Smooth muscle cell of bladder (primary cell): ENCODE results near the gene COIL. TPM values are rescaled to one million over a fixed set of nuclear protein-coding genes. Genes with fewer than 3 reads are reported as not detected.

ENCODE experiments used
- total RNA-seq: library from RNA; depleted of rRNA; stranded (reverse); fragments of >200 nt; gene quantifications from 2 replicates; pipeline ENCODE4 v1.2.3, GENCODE V29; 2014

Gene COIL, protein sequence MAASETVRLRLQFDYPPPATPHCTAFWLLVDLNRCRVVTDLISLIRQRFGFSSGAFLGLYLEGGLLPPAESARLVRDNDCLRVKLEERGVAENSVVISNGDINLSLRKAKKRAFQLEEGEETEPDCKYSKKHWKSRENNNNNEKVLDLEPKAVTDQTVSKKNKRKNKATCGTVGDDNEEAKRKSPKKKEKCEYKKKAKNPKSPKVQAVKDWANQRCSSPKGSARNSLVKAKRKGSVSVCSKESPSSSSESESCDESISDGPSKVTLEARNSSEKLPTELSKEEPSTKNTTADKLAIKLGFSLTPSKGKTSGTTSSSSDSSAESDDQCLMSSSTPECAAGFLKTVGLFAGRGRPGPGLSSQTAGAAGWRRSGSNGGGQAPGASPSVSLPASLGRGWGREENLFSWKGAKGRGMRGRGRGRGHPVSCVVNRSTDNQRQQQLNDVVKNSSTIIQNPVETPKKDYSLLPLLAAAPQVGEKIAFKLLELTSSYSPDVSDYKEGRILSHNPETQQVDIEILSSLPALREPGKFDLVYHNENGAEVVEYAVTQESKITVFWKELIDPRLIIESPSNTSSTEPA
- 9.7 and 13.1 TPM in 2 replicates for total RNA-seq

DNA sequence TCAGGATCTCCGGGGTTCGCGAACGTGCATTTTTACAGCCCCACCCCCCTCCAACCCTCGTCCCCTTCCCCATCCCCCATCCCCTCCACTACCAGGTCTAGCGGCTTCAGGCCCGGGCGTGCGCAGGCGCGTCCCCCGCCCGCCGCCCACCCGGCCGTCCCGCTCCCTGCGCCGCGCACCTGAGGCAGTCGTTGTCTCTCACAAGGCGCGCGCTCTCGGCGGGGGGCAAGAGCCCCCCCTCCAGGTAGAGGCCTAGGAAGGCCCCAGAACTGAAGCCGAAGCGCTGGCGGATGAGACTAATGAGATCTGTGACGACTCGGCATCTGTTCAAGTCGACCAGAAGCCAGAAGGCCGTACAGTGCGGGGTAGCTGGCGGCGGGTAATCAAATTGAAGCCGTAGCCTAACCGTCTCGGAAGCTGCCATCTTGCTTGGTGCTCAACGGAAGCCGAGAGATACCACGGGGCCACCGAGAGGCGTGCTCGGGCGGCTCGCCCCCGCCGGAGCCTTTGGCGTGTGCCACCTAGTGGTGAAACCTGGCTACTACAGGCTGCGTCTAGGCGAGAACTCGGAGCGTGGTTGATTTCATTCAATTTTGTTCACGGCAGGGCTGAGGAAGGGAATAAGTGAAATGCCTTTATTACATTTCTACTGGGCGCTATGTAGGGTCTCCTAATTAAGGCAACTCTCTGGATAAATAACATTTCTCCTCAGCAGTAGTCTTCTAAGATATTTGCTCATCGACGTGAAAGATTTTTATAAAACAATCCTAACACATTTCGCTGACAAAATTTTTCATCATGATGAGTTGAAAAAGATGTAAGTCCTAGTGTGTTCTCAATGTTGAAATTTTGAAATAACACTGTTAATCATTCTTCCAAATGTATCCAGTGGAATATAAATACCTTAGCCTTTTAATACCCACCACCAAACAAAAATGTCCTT is at the start of gene COIL:
Gene COIL, minus strand, starts transcription at position 455 of the 943 bp plus-strand sequence. Its CDS starts 31 bp downstream, at position 424.

DNA sequence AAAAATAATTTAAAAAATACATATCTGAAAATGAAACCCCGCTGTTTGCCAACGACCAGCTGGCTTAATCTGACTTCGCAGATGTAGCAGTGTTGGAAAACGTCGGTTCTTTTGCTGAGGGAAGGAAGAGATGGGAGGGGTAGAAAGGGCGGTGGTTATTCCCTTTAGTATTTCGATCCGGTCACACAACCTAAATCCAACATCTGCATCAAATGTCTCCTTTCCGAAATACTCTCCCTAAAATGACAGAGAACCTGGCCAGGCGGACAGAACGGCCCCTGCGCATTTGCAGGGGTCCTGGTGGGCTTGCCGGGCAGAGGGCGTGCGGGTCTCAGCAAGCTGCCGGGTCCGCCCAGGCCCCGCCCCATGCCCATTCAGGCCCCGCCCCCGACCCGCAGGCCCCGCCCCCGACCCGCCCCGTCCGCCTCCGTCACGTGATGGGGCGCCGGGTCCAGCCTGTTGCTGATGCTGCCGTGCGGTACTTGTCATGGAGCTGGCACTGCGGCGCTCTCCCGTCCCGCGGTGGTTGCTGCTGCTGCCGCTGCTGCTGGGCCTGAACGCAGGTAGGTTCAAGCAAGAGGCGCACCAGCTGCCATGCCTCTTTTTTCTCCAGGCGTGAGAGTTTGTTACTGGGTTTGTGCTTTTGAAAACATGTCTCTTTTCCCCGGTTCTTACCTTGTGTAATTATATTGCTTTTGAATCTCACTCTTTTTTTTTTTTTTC is 17.0 kb upstream of the COIL start, which contains the start of gene SCPEP1:
Gene SCPEP1, plus strand, starts transcription at position 459 of the 723 bp plus-strand sequence. Its CDS starts 29 bp downstream, at position 488.

DNA sequence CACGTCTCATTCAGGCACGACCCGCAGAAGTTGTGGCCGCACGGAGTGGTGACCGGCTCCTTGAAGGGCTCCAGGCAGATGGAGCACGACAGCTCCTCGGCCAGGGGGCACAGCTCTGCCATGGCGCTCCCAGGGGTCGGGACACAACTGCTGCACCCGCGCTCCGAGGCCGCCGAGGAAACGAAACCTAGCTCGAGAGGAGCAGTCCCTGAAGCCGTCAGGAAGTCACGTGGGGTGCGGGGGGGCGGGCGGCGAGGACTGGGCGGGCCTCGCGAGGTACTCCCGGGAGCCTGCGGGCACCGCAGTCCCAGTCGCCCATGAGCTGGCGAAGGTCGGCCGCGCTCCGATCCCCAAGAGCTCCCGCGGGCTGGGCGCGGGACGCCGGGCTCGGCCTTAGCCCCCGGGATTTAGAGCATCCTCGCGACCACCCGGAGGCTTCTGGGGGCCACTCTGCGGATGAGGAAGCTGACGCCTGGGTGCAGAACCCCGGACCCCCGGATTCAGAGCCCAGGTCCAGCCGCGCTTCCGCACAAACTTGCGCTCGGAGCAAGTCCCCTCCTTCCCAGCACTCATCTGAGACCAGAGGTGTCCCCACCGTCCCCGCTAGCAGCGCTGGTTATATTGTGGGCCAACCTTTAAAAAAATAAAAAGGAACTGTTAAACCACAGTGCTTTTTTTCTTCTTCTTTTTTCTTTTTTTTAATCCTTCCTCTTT is 46.8 kb downstream of the COIL start, which contains the start of gene TRIM25:
Gene TRIM25, minus strand, starts transcription at position 183 of the 714 bp plus-strand sequence. Its CDS starts 61 bp downstream, at position 122.

Other genes starting within 250 kb of the COIL start
- 0.71 and 0.74 TPM in 2 replicates for gene C17orf67, start 127.1 kb downstream of the COIL start, total RNA-seq
- gene DGKE, start 126.9 kb downstream of the COIL start, total RNA-seq, result 4.8 and 5.2 TPM in 2 replicates
- 23.2 and 23.8 TPM in 2 replicates for gene TRIM25, start 47.0 kb downstream of the COIL start, total RNA-seq
- gene SCPEP1, start 17.1 kb upstream of the COIL start, total RNA-seq, result 49.2 and 55.7 TPM in 2 replicates
- 5.8 and 12.5 TPM in 2 replicates for gene AKAP1, start 124.2 kb upstream of the COIL start, total RNA-seq